Peyer's patch (tissue), 4 donors: ENCODE results near the gene ANKS4B. TPM values are rescaled to one million over a fixed set of nuclear protein-coding genes. Genes with fewer than 3 reads are reported as not detected.
"Not testable (repeated sequence)": the region's sequence is repeated elsewhere in the genome, so short reads cannot be mapped to it uniquely, and the experiment has no call there.

Source experiments
- DNase-seq, 3 donors: peaks; one replicate each; pipeline ENCODE4 v3.0.0-alpha.2; 2017 to 2019
- H3K27ac ChIP-seq, 4 donors: fragments of 200-600 bp; sonication (generic); one replicate each; pipeline ENCODE4 v1.5.1; 2016 to 2019
- H3K27me3 ChIP-seq, 2 donors: fragments of 200-600 bp; sonication (generic); one replicate each; pipeline ENCODE4 v1.5.1; 2019
- H3K36me3 ChIP-seq, 3 donors: fragments of 200-600 bp; sonication (generic); one replicate each; pipeline ENCODE4 v1.5.1; 2016 to 2019
- H3K4me1 ChIP-seq, 4 donors: fragments of 200-600 bp; sonication (generic); one replicate each; pipeline ENCODE4 v1.5.1; 2016 to 2019
- H3K4me3 ChIP-seq, 4 donors: fragments of 200-600 bp; sonication (generic); 1 replicate in 3 of 4; 2 replicates in 1 of 4; pipeline ENCODE4 v1.5.1; 2016 to 2019; ENCODE audit warnings: mild to moderate bottlenecking in 1 of 4
- H3K9me3 ChIP-seq, 4 donors: fragments of 200-600 bp; sonication (generic); one replicate each; pipeline ENCODE4 v1.5.1; 2016 to 2019; ENCODE audit warnings: mild to moderate bottlenecking in 1 of 4
- CTCF ChIP-seq, 6 experiments: fragments of 450-650 bp in 4 of 6; fragments of 200-600 bp in 2 of 6; sonication (generic) in 1 of 6; IDR thresholded peaks; one replicate each; pipeline ENCODE4 v1.5.1; 2017 to 2019; ENCODE audit warnings: antibody characterized with exemption in 6 of 6, mild to moderate bottlenecking in 3 of 6, moderate library complexity in 1 of 6
- POLR2A ChIP-seq, 2 donors: fragments of 450-650 bp; IDR thresholded peaks; one replicate each; pipeline ENCODE4 v1.5.1; 2017; ENCODE audit warnings: antibody characterized with exemption in 2 of 2, mild to moderate bottlenecking in 2 of 2, moderate library complexity in 2 of 2
- total RNA-seq, 4 donors: library from RNA; depleted of rRNA; stranded (reverse); fragments of >200 nt; gene quantifications; one replicate each; pipeline ENCODE4 v1.1.0, GENCODE V29; 2016

ANKS4B gene
- total RNA-seq, 4 donors from 2014 or later, result 24.8 to 104 (median 90.3) TPM

- DNase-seq, result no peak
- H3K9me3 ChIP-seq, result no peaks in the 10 kb centered on the region
- H3K36me3 ChIP-seq, result no peaks in the 10 kb centered on the region
- H3K4me1 ChIP-seq, result no peaks in the 10 kb centered on the region
- H3K4me3 ChIP-seq, result no peak overlapping the region
- H3K27ac ChIP-seq, result no peak overlapping the region
- H3K27me3 ChIP-seq, result no peaks in the 10 kb centered on the region
- TF ChIP-seq CTCF (IDR thresholded peaks at IDR 0.05), result no peak
- TF ChIP-seq POLR2A (IDR thresholded peaks at IDR 0.05), result no peak
Measured at GRCh38 chr16:21272253-21272652, 38.8 kb downstream of the ANKS4B start.

- H3K36me3 ChIP-seq, H3K27ac ChIP-seq, DNase-seq, H3K9me3 ChIP-seq, H3K4me3 ChIP-seq, H3K4me1 ChIP-seq, H3K27me3 ChIP-seq: not testable (repeated sequence)
Measured at GRCh38 chr16:21272763-21273162, 39.3 kb downstream of the ANKS4B start.

GRCh38 chr16:21274172-21274726, 40.8 kb downstream of the ANKS4B start:
- Histone ChIP-seq H3K27ac (no peak overlapping the region), H3K27me3 (no peaks in the 10 kb centered on the region), H3K4me1 (peaks cover 0 to 10% (median 0%) of the 10 kb centered on the region in 4 donors), H3K36me3 (no peaks in the 10 kb centered on the region), H3K9me3 (no peaks in the 10 kb centered on the region), H3K4me3 (no peak overlapping the region)
- no peak for DNase-seq
- TF ChIP-seq POLR2A (IDR thresholded peaks at IDR 0.05) (no peak), CTCF (IDR thresholded peaks at IDR 0.05) (no peak)

- H3K9me3 ChIP-seq, result no peaks in the 10 kb centered on the region
- H3K27me3 ChIP-seq, result no peaks in the 10 kb centered on the region
- H3K27ac ChIP-seq, result no peak overlapping the region
- no peaks in the 10 kb centered on the region for H3K36me3 ChIP-seq
- no peak overlapping the region for H3K4me3 ChIP-seq
- DNase-seq, result no peak
- H3K4me1 ChIP-seq, result peaks cover 0 to 10% (median 0%) of the 10 kb centered on the region in 4 donors
- TF ChIP-seq POLR2A (IDR thresholded peaks at IDR 0.05) (no peak), CTCF (IDR thresholded peaks at IDR 0.05) (no peak)
Measured at GRCh38 chr16:21275529-21275928, 42.0 kb downstream of the ANKS4B start.

- Histone ChIP-seq H3K4me3 (no peak overlapping the region), H3K27me3 (no peaks in the 10 kb centered on the region), H3K36me3 (no peaks in the 10 kb centered on the region), H3K27ac (no peak overlapping the region), H3K4me1 (peaks cover 0 to 10% (median 0%) of the 10 kb centered on the region in 4 donors), H3K9me3 (no peaks in the 10 kb centered on the region)
- DNase-seq, result no peak
- TF ChIP-seq POLR2A (IDR thresholded peaks at IDR 0.05) (no peak), CTCF (IDR thresholded peaks at IDR 0.05) (no peak)
Measured at GRCh38 chr16:21276090-21276489, 42.6 kb downstream of the ANKS4B start.

- peak overlapping the region in 3 of 4 donors; percentile 42 to 53 (median 49) for H3K4me3 ChIP-seq
- H3K9me3 ChIP-seq, result no peaks in the 10 kb centered on the region
- peaks cover 0 to 10% (median 0%) of the 10 kb centered on the region in 4 donors for H3K4me1 ChIP-seq
- no peaks in the 10 kb centered on the region for H3K27me3 ChIP-seq
- TF ChIP-seq CTCF (IDR thresholded peaks at IDR 0.05) (no peak), POLR2A (IDR thresholded peaks at IDR 0.05) (no peak)
- H3K27ac ChIP-seq, result no peak overlapping the region
- H3K36me3 ChIP-seq, result no peaks in the 10 kb centered on the region
- DNase-seq, result no peak
Measured at GRCh38 chr16:21277045-21277926, 43.8 kb downstream of the ANKS4B start.
